ENCODE measurements around the gene SVOP. TPM values are rescaled to one million over a fixed set of nuclear protein-coding genes. Genes with fewer than 3 reads are reported as not detected.

Gene SVOP
- total and polyA plus RNA-seq, 2 donors (not counting 1 experiment from before 2014, with no cell fraction given), result not detected

- H3K79me2 ChIP-seq (ENCODE audit: control insufficient read depth, insufficient read depth, low read length), result no peaks in the 10 kb centered on the region
- peaks cover 4% of the 10 kb centered on the region for H3K36me3 ChIP-seq (ENCODE audit: control insufficient read depth, insufficient read depth, low read length)
- DNase-seq (ENCODE audit: low read depth in 2 of 2), result peak in 1 of 2 donors; percentile 4
- H4K20me1 ChIP-seq (ENCODE audit: control insufficient read depth, extremely low read depth, insufficient read depth, low read length), result no peaks in the 10 kb centered on the region
- H3K4me3 ChIP-seq (replicated peaks in 1 of 4; ENCODE audit: control extremely low read depth in 1 of 4, insufficient read depth in 1 of 4, low read depth in 3 of 4, low read length in 4 of 4), result no peak overlapping the region
- no peaks in the 10 kb centered on the region for H3K27me3 ChIP-seq (ENCODE audit: control insufficient read depth, insufficient read depth, low read length)
- no peak for TF ChIP-seq EZH2 (IDR thresholded peaks at IDR 0.05; ENCODE audit: low read length, missing control alignments)
- no peak overlapping the region for H2AFZ ChIP-seq (ENCODE audit: low read length)
- H3K9ac ChIP-seq (ENCODE audit: insufficient read depth, low read length), result no peak overlapping the region
- H3K27ac ChIP-seq (ENCODE audit: insufficient read depth, low read length), result no peak overlapping the region
- no peak overlapping the region for H3K4me2 ChIP-seq (ENCODE audit: extremely low read depth, insufficient read depth, low read length)
- H3K4me1 ChIP-seq (ENCODE audit: control insufficient read depth, extremely low read depth, insufficient read depth, low read length), result no peaks in the 10 kb centered on the region
- no peaks in the 10 kb centered on the region for H3K9me3 ChIP-seq (ENCODE audit: control insufficient read depth, insufficient read depth, low read depth, low read length)
These were observed 44.4 kb upstream of the SVOP start for GRCh38 chr12:109065154-109065852.

DNA sequence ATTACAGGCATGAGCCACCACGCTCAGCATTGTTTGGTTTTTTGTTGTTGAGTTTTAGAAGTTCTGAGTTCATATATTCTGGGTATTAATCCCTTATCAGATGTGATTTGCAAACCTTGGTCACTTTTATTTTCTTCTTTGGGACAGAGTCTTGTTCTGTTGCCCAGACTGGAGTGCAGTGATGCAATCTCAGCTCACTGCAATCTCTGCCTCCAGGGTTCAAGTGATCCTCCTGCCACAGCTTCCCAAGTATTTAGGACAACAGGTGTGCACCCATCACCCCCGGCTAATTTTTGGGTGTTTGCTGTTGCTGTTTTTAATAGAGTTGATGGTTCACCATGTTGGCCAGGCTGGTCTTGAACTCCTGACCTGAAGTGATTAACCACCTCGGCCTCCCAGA is 43.3 kb upstream of the SVOP start:
- Histone ChIP-seq H3K9me3 (ENCODE audit: control insufficient read depth, insufficient read depth, low read depth, low read length) (no peaks in the 10 kb centered on the region), H3K36me3 (ENCODE audit: control insufficient read depth, insufficient read depth, low read length) (peaks cover 4% of the 10 kb centered on the region), H3K4me3 (replicated peaks in 1 of 4; ENCODE audit: control extremely low read depth in 1 of 4, insufficient read depth in 1 of 4, low read depth in 3 of 4, low read length in 4 of 4) (no peak overlapping the region), H3K9ac (ENCODE audit: insufficient read depth, low read length) (no peak overlapping the region), H3K27me3 (ENCODE audit: control insufficient read depth, insufficient read depth, low read length) (no peaks in the 10 kb centered on the region), H3K4me2 (ENCODE audit: extremely low read depth, insufficient read depth, low read length) (no peak overlapping the region), H3K79me2 (ENCODE audit: control insufficient read depth, insufficient read depth, low read length) (no peaks in the 10 kb centered on the region), H3K27ac (ENCODE audit: insufficient read depth, low read length) (no peak overlapping the region), H3K4me1 (ENCODE audit: control insufficient read depth, extremely low read depth, insufficient read depth, low read length) (no peaks in the 10 kb centered on the region), H4K20me1 (ENCODE audit: control insufficient read depth, extremely low read depth, insufficient read depth, low read length) (no peaks in the 10 kb centered on the region), H2AFZ (ENCODE audit: low read length) (no peak overlapping the region)
- no peak for DNase-seq (ENCODE audit: low read depth in 2 of 2)
- TF ChIP-seq, protein P1, sequence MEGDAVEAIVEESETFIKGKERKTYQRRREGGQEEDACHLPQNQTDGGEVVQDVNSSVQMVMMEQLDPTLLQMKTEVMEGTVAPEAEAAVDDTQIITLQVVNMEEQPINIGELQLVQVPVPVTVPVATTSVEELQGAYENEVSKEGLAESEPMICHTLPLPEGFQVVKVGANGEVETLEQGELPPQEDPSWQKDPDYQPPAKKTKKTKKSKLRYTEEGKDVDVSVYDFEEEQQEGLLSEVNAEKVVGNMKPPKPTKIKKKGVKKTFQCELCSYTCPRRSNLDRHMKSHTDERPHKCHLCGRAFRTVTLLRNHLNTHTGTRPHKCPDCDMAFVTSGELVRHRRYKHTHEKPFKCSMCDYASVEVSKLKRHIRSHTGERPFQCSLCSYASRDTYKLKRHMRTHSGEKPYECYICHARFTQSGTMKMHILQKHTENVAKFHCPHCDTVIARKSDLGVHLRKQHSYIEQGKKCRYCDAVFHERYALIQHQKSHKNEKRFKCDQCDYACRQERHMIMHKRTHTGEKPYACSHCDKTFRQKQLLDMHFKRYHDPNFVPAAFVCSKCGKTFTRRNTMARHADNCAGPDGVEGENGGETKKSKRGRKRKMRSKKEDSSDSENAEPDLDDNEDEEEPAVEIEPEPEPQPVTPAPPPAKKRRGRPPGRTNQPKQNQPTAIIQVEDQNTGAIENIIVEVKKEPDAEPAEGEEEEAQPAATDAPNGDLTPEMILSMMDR (conservative IDR thresholded peaks at IDR 0.05 in 1 of 2, IDR thresholded peaks at IDR 0.05 in 1 of 2; ENCODE audit: low read depth in 1 of 2, low read length in 2 of 2), result no peak
- TF ChIP-seq EZH2 (IDR thresholded peaks at IDR 0.05; ENCODE audit: low read length, missing control alignments), result no peak

DNA sequence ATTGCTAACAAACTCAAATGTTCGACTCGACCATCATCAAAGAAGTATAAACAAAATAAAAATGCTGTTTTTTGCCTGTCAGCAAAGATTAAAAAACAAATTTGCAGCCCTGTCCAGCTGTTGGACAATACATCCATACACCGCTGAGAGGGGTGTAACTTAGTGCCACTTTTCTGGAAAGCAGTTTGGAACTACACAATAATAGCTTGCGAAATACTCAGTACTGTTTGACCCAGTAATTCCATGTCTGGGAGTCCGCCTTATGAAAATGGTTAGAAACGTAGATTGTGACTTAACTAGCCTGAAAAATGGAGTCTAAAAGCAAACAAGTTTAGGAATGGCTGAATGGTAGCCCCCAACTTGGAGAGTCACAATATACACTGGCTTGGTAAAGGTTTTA is 37.9 kb upstream of the SVOP start:
- Histone ChIP-seq H3K4me1 (ENCODE audit: control insufficient read depth, extremely low read depth, insufficient read depth, low read length) (no peaks in the 10 kb centered on the region), H3K4me3 (replicated peaks in 1 of 4; ENCODE audit: control extremely low read depth in 1 of 4, insufficient read depth in 1 of 4, low read depth in 3 of 4, low read length in 4 of 4) (no peak overlapping the region), H3K79me2 (ENCODE audit: control insufficient read depth, insufficient read depth, low read length) (no peaks in the 10 kb centered on the region), H3K4me2 (ENCODE audit: extremely low read depth, insufficient read depth, low read length) (no peak overlapping the region), H3K27me3 (ENCODE audit: control insufficient read depth, insufficient read depth, low read length) (no peaks in the 10 kb centered on the region), H3K27ac (ENCODE audit: insufficient read depth, low read length) (no peak overlapping the region), H4K20me1 (ENCODE audit: control insufficient read depth, extremely low read depth, insufficient read depth, low read length) (no peaks in the 10 kb centered on the region), H2AFZ (ENCODE audit: low read length) (no peak overlapping the region), H3K9me3 (ENCODE audit: control insufficient read depth, insufficient read depth, low read depth, low read length) (no peaks in the 10 kb centered on the region), H3K36me3 (ENCODE audit: control insufficient read depth, insufficient read depth, low read length) (no peaks in the 10 kb centered on the region), H3K9ac (ENCODE audit: insufficient read depth, low read length) (no peak overlapping the region)
- no peak for TF ChIP-seq EZH2 (IDR thresholded peaks at IDR 0.05; ENCODE audit: low read length, missing control alignments)
- TF ChIP-seq, protein P1 (conservative IDR thresholded peaks at IDR 0.05 in 1 of 2, IDR thresholded peaks at IDR 0.05 in 1 of 2; ENCODE audit: low read depth in 1 of 2, low read length in 2 of 2), result no peak
- no peak for DNase-seq (ENCODE audit: low read depth in 2 of 2)
